GM23248 (cell line): Measurements from ENCODE around the gene LMO1. TPM values are rescaled to one million over a fixed set of nuclear protein-coding genes. Genes with fewer than 3 reads are reported as not detected.

Experiments
- DNase-seq: peaks from one replicate; pipeline ENCODE4 v3.0.0-alpha.2; 2015
- H2AFZ ChIP-seq: fragments of 200-600 bp; sonication (generic); 2 replicates; pipeline ENCODE4 v1.6.1; 2016; ENCODE audit warnings: antibody characterized with exemption
- H3F3A ChIP-seq: fragments of 200-600 bp; sonication (generic); 2 replicates; pipeline ENCODE4 v1.6.1; 2016; ENCODE audit warnings: mild to moderate bottlenecking, antibody characterized with exemption, mixed run types; ENCODE audit not compliant: insufficient read depth
- H3K27ac ChIP-seq: fragments of 200-600 bp; sonication (generic); 2 replicates; pipeline ENCODE4 v1.5.1; 2016; ENCODE audit warnings: mild to moderate bottlenecking
- H3K27me3 ChIP-seq: fragments of 200-600 bp; sonication (generic); replicated peaks from 2 replicates; pipeline ENCODE4 v1.6.1; 2016; ENCODE audit warnings: mild to moderate bottlenecking; ENCODE audit not compliant: insufficient read depth
- H3K36me3 ChIP-seq: fragments of 200-600 bp; sonication (generic); 2 replicates; pipeline ENCODE4 v1.6.1; 2016; ENCODE audit warnings: low read depth, mild to moderate bottlenecking
- H3K4me1 ChIP-seq: fragments of 200-600 bp; sonication (generic); 2 replicates; pipeline ENCODE4 v1.6.1; 2016; ENCODE audit warnings: mild to moderate bottlenecking; ENCODE audit not compliant: insufficient read depth
- H3K4me2 ChIP-seq: fragments of 200-600 bp; sonication (generic); one replicate; pipeline ENCODE4 v1.6.1; 2016; ENCODE audit warnings: mild to moderate bottlenecking; ENCODE audit not compliant: unreplicated experiment
- H3K4me3 ChIP-seq: fragments of 200-600 bp; sonication (generic); 2 replicates; pipeline ENCODE4 v1.5.1; 2016; ENCODE audit warnings: mild to moderate bottlenecking
- H3K79me2 ChIP-seq: fragments of 200-600 bp; sonication (generic); 2 replicates; pipeline ENCODE4 v1.6.1; 2016; ENCODE audit warnings: mild to moderate bottlenecking; ENCODE audit not compliant: insufficient read depth
- H3K9ac ChIP-seq: fragments of 200-600 bp; sonication (generic); 2 replicates; pipeline ENCODE4 v1.6.1; 2016; ENCODE audit warnings: mild to moderate bottlenecking
- H3K9me2 ChIP-seq: fragments of 200-600 bp; sonication (generic); 2 replicates; pipeline ENCODE4 v1.6.1; 2016; ENCODE audit warnings: mixed run types, mild to moderate bottlenecking, moderate library complexity; ENCODE audit not compliant: insufficient read depth
- H3K9me3 ChIP-seq: fragments of 200-600 bp; sonication (generic); one replicate; pipeline ENCODE4 v1.6.1; 2017; ENCODE audit warnings: low read depth
- H4K20me1 ChIP-seq: fragments of 200-600 bp; sonication (generic); 2 replicates; pipeline ENCODE4 v1.6.0; 2016; ENCODE audit not compliant: insufficient read depth
- EZH2 ChIP-seq: fragments of 200-600 bp; sonication (generic); IDR thresholded peaks from 2 replicates; pipeline ENCODE4 v1.6.1; 2018; ENCODE audit warnings: antibody characterized with exemption, mild to moderate bottlenecking; ENCODE audit not compliant: insufficient read depth, poor library complexity, severe bottlenecking
- EZH2phosphoT487 ChIP-seq: fragments of 200-600 bp; sonication (generic); IDR thresholded peaks from 2 replicates; pipeline ENCODE4 v1.6.1; 2018; ENCODE audit warnings: antibody characterized with exemption, moderate library complexity, mild to moderate bottlenecking, low read depth; ENCODE audit not compliant: insufficient read depth
- WGBS, 2 experiments: methylation state at CpG; one replicate each; pipeline ENCODE4 v1.1.6; 2015 to 2017; ENCODE audit warnings: low lambda C conversion rate in 2 of 2, low coverage in 1 of 2; ENCODE audit errors: missing lambda C conversion rate in 2 of 2; 5-methylcytosine and 5-hydroxymethylcytosine counted together
- in situ Hi-C: fragments of 300-500 bp; cut with MboI; formaldehyde crosslinking; loops from 2 replicates; pipeline ENCODE4 v1.15.0; 2020
- polyA plus RNA-seq: library from polyadenylated mRNA; unstranded; fragments of >200 nt; fragmentation: Nextera tagmentation; extraction: Ambion mirVana; gene quantifications from 2 replicates; pipeline ENCODE4 v1.2.1, GENCODE V29; 2016
- total RNA-seq: library from RNA; depleted of rRNA; stranded (reverse); fragments of >200 nt; shearing (Covaris generic); gene quantifications from 2 replicates; pipeline ENCODE4 v1.2.3, GENCODE V29; 2014

The LMO1 gene
- total and polyA plus RNA-seq, 2 experiments from 2014 or later = not detected

DNA sequence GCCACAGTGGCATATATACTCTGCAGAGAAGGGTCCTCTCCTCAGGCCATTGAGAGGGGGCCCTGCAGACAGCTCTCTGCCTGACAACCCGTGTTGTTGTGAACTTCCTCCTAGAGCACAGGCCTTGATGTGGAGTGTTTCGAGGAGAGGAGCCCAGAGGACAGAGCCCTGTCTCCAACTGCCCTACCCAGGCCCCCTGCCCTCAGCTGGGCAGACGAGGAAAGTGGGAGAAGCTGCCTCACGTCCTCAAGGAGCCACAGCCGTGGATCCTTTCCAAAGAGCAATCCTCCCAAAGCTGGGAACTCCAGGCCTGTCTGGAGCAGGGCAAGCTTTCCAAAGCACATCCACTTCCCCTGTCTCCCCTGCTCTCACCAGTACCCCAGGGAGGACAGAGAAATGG, 10.7 kb downstream of the LMO1 start:
- Histone ChIP-seq H3F3A (no peaks in the 10 kb centered on the region), H4K20me1 (no peaks in the 10 kb centered on the region), H3K4me1 (no peaks in the 10 kb centered on the region), H3K36me3 (no peaks in the 10 kb centered on the region), H3K79me2 (no peaks in the 10 kb centered on the region), H3K27ac (no peak overlapping the region), H3K27me3 (no peaks in the 10 kb centered on the region; the same call in none of the 2 replicates), H3K9me2 (no peaks in the 10 kb centered on the region), H2AFZ (no peak overlapping the region), H3K4me2 (no peak overlapping the region), H3K9me3 (no peaks in the 10 kb centered on the region), H3K4me3 (no peak overlapping the region), H3K9ac (no peak overlapping the region)
- DNase-seq = no peak
- TF ChIP-seq EZH2 (no peak), EZH2phosphoT487 (no peak)
- in situ Hi-C loops = no loop called here
- WGBS, 2 experiments = 81 to 84% methylated on average over 5 of the region's 5 CpGs

DNA sequence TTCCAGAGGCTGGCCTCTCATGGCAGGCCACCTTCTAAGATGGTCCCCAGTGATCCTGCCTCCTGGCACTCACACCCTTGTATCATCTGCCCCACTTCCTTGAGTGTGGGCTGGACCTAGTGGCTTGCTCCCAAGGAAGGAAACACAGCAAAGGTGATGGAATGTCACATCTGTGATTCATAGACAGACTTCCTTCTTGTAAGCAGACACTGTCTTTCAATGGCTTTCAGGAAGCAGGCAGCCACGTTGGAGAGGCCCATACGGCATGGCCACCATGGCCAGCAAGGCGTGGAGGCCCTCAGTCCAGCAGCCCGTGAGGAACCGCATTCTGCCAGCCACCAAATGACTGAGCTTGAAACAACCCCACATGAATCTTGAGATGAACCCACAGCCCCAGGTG, 11.3 kb downstream of the LMO1 start:
- no peaks in the 10 kb centered on the region for H3F3A ChIP-seq
- H3K36me3 ChIP-seq = no peaks in the 10 kb centered on the region
- H3K4me2 ChIP-seq = no peak overlapping the region
- H3K9me2 ChIP-seq = no peaks in the 10 kb centered on the region
- no peaks in the 10 kb centered on the region for H4K20me1 ChIP-seq
- 70 to 73% methylated on average over 5 of the region's 5 CpGs for WGBS, 2 experiments
- DNase-seq = no peak
- in situ Hi-C loops = no loop called here
- no peaks in the 10 kb centered on the region; the same call in none of the 2 replicates for H3K27me3 ChIP-seq
- TF ChIP-seq EZH2phosphoT487 = no peak
- TF ChIP-seq EZH2 = no peak
- no peak overlapping the region for H2AFZ ChIP-seq
- H3K4me3 ChIP-seq = no peak overlapping the region
- no peaks in the 10 kb centered on the region for H3K79me2 ChIP-seq
- no peak overlapping the region for H3K27ac ChIP-seq
- H3K4me1 ChIP-seq = no peaks in the 10 kb centered on the region
- H3K9me3 ChIP-seq = no peaks in the 10 kb centered on the region
- no peak overlapping the region for H3K9ac ChIP-seq

DNA sequence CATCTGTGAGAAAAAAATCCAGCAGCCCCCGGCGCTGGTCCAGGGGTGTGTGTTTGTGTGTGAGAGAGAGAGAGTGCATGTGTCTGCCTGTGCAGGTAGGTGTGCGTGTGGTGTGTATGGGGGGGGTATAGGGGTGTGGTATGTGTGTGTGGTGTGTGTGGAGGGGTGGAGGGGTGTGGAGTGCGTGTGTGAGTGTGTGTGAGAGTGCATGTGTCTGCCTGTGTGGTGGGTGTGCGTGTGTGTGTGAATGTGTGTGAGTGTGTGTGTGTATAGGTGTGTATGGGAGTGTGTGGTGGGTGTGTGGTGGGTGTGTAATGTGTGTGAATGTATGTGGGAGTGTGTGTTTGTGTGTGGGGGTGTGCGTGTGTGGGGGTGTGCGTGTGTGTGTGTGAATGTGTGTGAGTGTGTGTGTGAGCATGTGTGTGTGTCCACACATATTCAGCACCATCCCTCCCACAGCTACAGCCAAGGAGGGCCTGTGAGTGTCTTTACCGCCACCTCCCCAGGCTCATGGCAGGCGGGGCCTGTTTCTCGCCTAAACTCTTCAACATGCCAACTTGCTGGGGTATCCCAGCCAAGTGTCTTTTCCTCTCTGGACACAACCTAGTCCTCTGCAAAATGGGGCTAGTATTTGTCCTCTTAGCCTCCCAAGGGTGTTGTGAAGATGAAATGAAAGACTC, 11.9 kb downstream of the LMO1 start:
- Histone ChIP-seq H2AFZ (no peak overlapping the region), H3K9me3 (no peaks in the 10 kb centered on the region), H3K4me3 (no peak overlapping the region), H3K36me3 (no peaks in the 10 kb centered on the region), H3F3A (no peaks in the 10 kb centered on the region), H3K4me1 (no peaks in the 10 kb centered on the region), H4K20me1 (no peaks in the 10 kb centered on the region), H3K9ac (no peak overlapping the region), H3K27me3 (no peaks in the 10 kb centered on the region; the same call in none of the 2 replicates), H3K9me2 (no peaks in the 10 kb centered on the region), H3K27ac (no peak overlapping the region), H3K4me2 (no peak overlapping the region), H3K79me2 (no peaks in the 10 kb centered on the region)
- no peak for DNase-seq
- WGBS, 2 experiments = 80 to 82% methylated on average over 8 to 10 of the region's 10 CpGs
- TF ChIP-seq EZH2phosphoT487 = no peak
- no peak for TF ChIP-seq EZH2
- in situ Hi-C loops = no loop called here

DNA sequence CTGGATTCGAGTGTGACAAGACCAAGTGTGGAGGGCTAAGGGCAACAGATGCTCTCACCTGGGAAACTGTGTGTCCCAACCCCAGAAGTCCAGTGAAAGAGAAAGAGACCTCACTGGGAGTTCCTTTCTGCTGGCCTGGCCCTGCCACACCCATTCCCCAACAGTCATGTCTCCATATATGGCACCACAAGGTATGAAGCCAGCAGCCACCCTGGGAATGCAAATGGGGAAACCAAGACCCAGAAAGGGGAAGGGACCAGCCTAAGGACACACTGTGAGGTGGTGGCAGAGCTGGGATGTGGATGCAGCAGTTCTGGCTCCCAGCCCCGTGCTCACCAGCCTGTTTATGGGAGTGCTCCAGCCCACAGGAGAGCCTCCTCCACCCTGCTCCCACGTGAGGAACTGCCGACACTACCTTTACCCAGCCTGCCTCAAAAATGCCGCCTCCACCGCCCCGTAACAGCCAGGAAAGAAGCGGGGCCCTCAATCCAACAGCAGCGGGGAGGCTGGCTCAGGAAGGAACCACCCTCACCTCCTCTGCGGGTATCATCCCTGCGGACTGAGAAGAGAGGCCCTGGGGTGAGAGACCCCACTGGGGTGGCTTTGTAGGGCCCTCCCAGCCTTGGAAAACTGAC, 12.6 kb downstream of the LMO1 start:
- 67 to 72% methylated on average over 11 of the region's 11 CpGs for WGBS, 2 experiments

More for the DNA sequence above, 12.6 kb downstream of the LMO1 start:
- Histone ChIP-seq H3K9ac (no peak overlapping the region), H3K4me3 (no peak overlapping the region), H3K4me2 (no peak overlapping the region), H3K4me1 (no peaks in the 10 kb centered on the region), H4K20me1 (no peaks in the 10 kb centered on the region), H2AFZ (no peak overlapping the region), H3K79me2 (no peaks in the 10 kb centered on the region), H3K27ac (no peak overlapping the region), H3K27me3 (peaks cover 2% of the 10 kb centered on the region), H3K36me3 (no peaks in the 10 kb centered on the region), H3K9me3 (no peaks in the 10 kb centered on the region), H3K9me2 (no peaks in the 10 kb centered on the region), H3F3A (no peaks in the 10 kb centered on the region)
- no peak for DNase-seq
- TF ChIP-seq EZH2phosphoT487 (no peak), EZH2 (no peak)
- in situ Hi-C loops = no loop called here
